Ishikawa (cell line): ENCODE results near the gene OTULIN.

Experiments
- CEBPB ChIP-seq: IDR thresholded peaks from 2 replicates; pipeline ENCODE4 v1.6.1; 2012
- CREB1 ChIP-seq: IDR thresholded peaks from 2 replicates; pipeline ENCODE4 v1.6.1; 2012; ENCODE audit warnings: low read depth
- EGR1 ChIP-seq: IDR thresholded peaks from 2 replicates; pipeline ENCODE4 v1.6.1; 2012
- EP300 ChIP-seq: IDR thresholded peaks from 2 replicates; pipeline ENCODE4 v1.6.1; 2012; ENCODE audit warnings: borderline replicate concordance
- FOXM1 ChIP-seq: IDR thresholded peaks from 2 replicates; pipeline ENCODE4 v1.6.1; 2012; ENCODE audit warnings: low read depth, borderline replicate concordance
- MAX ChIP-seq: IDR thresholded peaks from 2 replicates; pipeline ENCODE4 v1.6.1; 2012
- NFIC ChIP-seq: IDR thresholded peaks from 2 replicates; pipeline ENCODE4 v1.6.1; 2012
- RAD21 ChIP-seq: IDR thresholded peaks from 2 replicates; pipeline ENCODE4 v1.6.1; 2012; ENCODE audit warnings: low read depth
- REST ChIP-seq: IDR thresholded peaks from 2 replicates; pipeline ENCODE4 v1.6.1; 2012; ENCODE audit warnings: low read depth, mild to moderate bottlenecking
- TAF1 ChIP-seq: IDR thresholded peaks from 2 replicates; pipeline ENCODE4 v1.6.1; 2012; ENCODE audit warnings: low read depth, mild to moderate bottlenecking
- TCF12 ChIP-seq: IDR thresholded peaks from 2 replicates; pipeline ENCODE4 v1.6.1; 2012; ENCODE audit warnings: low read depth
- TEAD4 ChIP-seq: IDR thresholded peaks from 2 replicates; pipeline ENCODE4 v1.6.1; 2012
- USF1 ChIP-seq: IDR thresholded peaks from 2 replicates; pipeline ENCODE4 v1.6.1; 2012
- YY1 ChIP-seq: IDR thresholded peaks from 2 replicates; pipeline ENCODE4 v1.6.1; 2012; ENCODE audit warnings: low read depth
- ZBTB7A ChIP-seq: IDR thresholded peaks from 2 replicates; pipeline ENCODE4 v1.6.1; 2012; ENCODE audit warnings: low read depth

The OTULIN gene

GRCh38 chr5:14678773-14679334, 14.3 kb downstream of the OTULIN start:
- TF ChIP-seq ZBTB7A (no peak), FOXM1 (no peak)

GRCh38 chr5:14679595-14679994, 15.1 kb downstream of the OTULIN start:
- TF ChIP-seq USF1 (no peak), TAF1 (no peak), EP300 (no peak), ZBTB7A (no peak), RAD21 (no peak), CEBPB (no peak), NFIC (no peak), TCF12 (no peak), REST (no peak)

- no peak for TF ChIP-seq FOXM1
- no peak for TF ChIP-seq TAF1
Observed at GRCh38 chr5:14681236-14681752, 16.8 kb downstream of the OTULIN start.

- TF ChIP-seq CEBPB (no peak), TCF12 (no peak), YY1 (no peak), RAD21 (no peak), TAF1 (no peak), FOXM1 (no peak), EP300 (no peak), MAX (no peak), REST (no peak), EGR1 (no peak), CREB1 (no peak), NFIC (no peak), TEAD4 (no peak), USF1 (no peak)
Observed at GRCh38 chr5:14683906-14684455, 19.5 kb downstream of the OTULIN start.

DNA sequence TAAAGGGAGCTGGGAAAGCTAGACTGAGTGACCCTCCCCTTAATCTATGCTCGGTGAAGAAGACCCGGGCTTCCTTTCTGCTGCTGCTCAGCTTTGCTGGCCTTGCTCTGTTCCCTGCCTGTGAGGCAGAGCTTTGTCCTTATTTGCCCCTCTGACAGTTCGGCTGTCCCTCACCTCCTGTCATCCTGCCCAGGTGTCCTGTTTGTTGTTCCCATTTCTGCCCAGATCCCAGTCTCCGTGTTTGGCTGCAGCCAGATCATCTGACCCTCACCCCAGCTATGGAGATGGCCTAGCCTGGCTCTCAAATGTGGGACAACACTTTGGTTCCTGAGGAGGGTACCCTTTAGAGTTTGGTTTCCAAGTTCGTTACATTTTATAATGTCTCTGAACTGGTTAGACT, 20.2 kb downstream of the OTULIN start:
- TF ChIP-seq FOXM1 (no peak), MAX (no peak), CREB1 (no peak), NFIC (no peak), REST (no peak), TEAD4 (no peak), CEBPB (no peak), RAD21 (no peak), EP300 (no peak), TCF12 (no peak), TAF1 (no peak), USF1 (no peak), ZBTB7A (no peak)
